Measurements from ENCODE around the gene SLC22A9.
"Not testable (repeated sequence)": the region's sequence is repeated elsewhere in the genome, so short reads cannot be mapped to it uniquely, and the experiment has no call there.

SLC22A9 gene

GRCh38 chr11:63369165-63369970 is at the start of gene SLC22A9:
SLC22A9 (plus strand) TSS chr11:63369785; CDS start chr11:63370057, 272 bp downstream.
- no peak for DNase-seq

- DNase-seq, result no peak
Observed at GRCh38 chr11:63321723-63322122, 47.9 kb upstream of the SLC22A9 start.

- DNase-seq, result not testable (repeated sequence)
Observed at GRCh38 chr11:63335089-63335488, 34.5 kb upstream of the SLC22A9 start.

- no peak for DNase-seq
Observed at GRCh38 chr11:63337070-63337469, 32.5 kb upstream of the SLC22A9 start.

- DNase-seq, result no peak
Observed at GRCh38 chr11:63343130-63343529, 26.5 kb upstream of the SLC22A9 start.

GRCh38 chr11:63352144-63352543 is 17.4 kb upstream of the SLC22A9 start:
- no peak for DNase-seq

- no peak for DNase-seq
Observed at GRCh38 chr11:63362196-63362793, 7.3 kb upstream of the SLC22A9 start.

GRCh38 chr11:63369971-63370588 is 495 bp downstream of the SLC22A9 start:
- no peak for DNase-seq

- no peak for DNase-seq
Observed at GRCh38 chr11:63371396-63371795, 1.8 kb downstream of the SLC22A9 start.

- no peak for DNase-seq
Observed at GRCh38 chr11:63375434-63375833, 5.8 kb downstream of the SLC22A9 start.

- no peak for DNase-seq
Observed at GRCh38 chr11:63380130-63380529, 10.5 kb downstream of the SLC22A9 start.

- DNase-seq, result no peak
Observed at GRCh38 chr11:63395697-63396096, 26.1 kb downstream of the SLC22A9 start.

- no peak for DNase-seq
Observed at GRCh38 chr11:63404161-63404935, 34.8 kb downstream of the SLC22A9 start.

- DNase-seq, result no peak
Observed at GRCh38 chr11:63405114-63405513, 35.5 kb downstream of the SLC22A9 start.

GRCh38 chr11:63406458-63406857 is 36.9 kb downstream of the SLC22A9 start:
- DNase-seq, result no peak

- no peak for DNase-seq
Observed at GRCh38 chr11:63417174-63417852, 47.7 kb downstream of the SLC22A9 start.

GRCh38 chr11:63427971-63428508 is 58.5 kb downstream of the SLC22A9 start:
- no peak for DNase-seq

- not testable (repeated sequence) for DNase-seq
Observed at GRCh38 chr11:63430731-63431130, 61.1 kb downstream of the SLC22A9 start.

- not testable (repeated sequence) for DNase-seq
Observed at GRCh38 chr11:63435351-63435750, 65.8 kb downstream of the SLC22A9 start.

- DNase-seq, result not testable (repeated sequence)
Observed at GRCh38 chr11:63435831-63436230, 66.2 kb downstream of the SLC22A9 start.

- DNase-seq, result no peak
Observed at GRCh38 chr11:63443714-63444113, 74.1 kb downstream of the SLC22A9 start.

- no peak for DNase-seq
Observed at GRCh38 chr11:63444160-63444559, 74.6 kb downstream of the SLC22A9 start.

Measured in KG1 (cell line).